HG02642 (cell line): Measurements from ENCODE around the gene GAGE12H.
"Not testable (repeated sequence)": the region's sequence is repeated elsewhere in the genome, so short reads cannot be mapped to it uniquely, and the experiment has no call there.

ENCODE experiments used
- ATAC-seq: cut with Tn5 transposase; IDR thresholded peaks from one replicate; pipeline ENCODE4 v1.9.1; 2021; ENCODE audit warnings: mild to moderate bottlenecking; ENCODE audit not compliant: unreplicated experiment, poor library complexity

GAGE12H gene

GRCh38 chrX:49579649-49580048 lies at the start of gene GAGE12H:
Gene GAGE12H, plus strand, starts transcription at chrX:49579949. Its CDS starts 1,155 bp downstream, at chrX:49581104.
- ATAC-seq, result not testable (repeated sequence)

- ATAC-seq, result not testable (repeated sequence)
Observed at GRCh38 chrX:49531877-49532276, 47.9 kb upstream of the GAGE12H start, which contains the start of gene GAGE12C. Gene GAGE12C, plus strand, starts transcription at chrX:49532177. Its CDS starts 1,155 bp downstream, at chrX:49533332.

GRCh38 chrX:49541433-49541832 lies 38.3 kb upstream of the GAGE12H start, which contains the start of gene GAGE12D:
Gene GAGE12D, plus strand, starts transcription at chrX:49541733. Its CDS starts 1,155 bp downstream, at chrX:49542888.
- not testable (repeated sequence) for ATAC-seq

GRCh38 chrX:49550989-49551388 lies 28.8 kb upstream of the GAGE12H start, which contains the start of gene GAGE12E:
Gene GAGE12E, plus strand, starts transcription at chrX:49551289. Its CDS starts 1,155 bp downstream, at chrX:49552444.
- not testable (repeated sequence) for ATAC-seq

- not testable (repeated sequence) for ATAC-seq
Observed at GRCh38 chrX:49560542-49560941, 19.2 kb upstream of the GAGE12H start, which contains the start of gene GAGE12F. Gene GAGE12F, plus strand, starts transcription at chrX:49560842. Its CDS starts 1,155 bp downstream, at chrX:49561997.

GRCh38 chrX:49568728-49569127 lies 11.0 kb upstream of the GAGE12H start:
- not testable (repeated sequence) for ATAC-seq

GRCh38 chrX:49569152-49569551 lies 10.6 kb upstream of the GAGE12H start:
- ATAC-seq, result not testable (repeated sequence)

- ATAC-seq, result not testable (repeated sequence)
Observed at GRCh38 chrX:49570100-49570499, 9.6 kb upstream of the GAGE12H start, which contains the start of gene GAGE12G. Gene GAGE12G, plus strand, starts transcription at chrX:49570400. Its CDS starts 1,155 bp downstream, at chrX:49571555.

GRCh38 chrX:49589196-49589595 lies 9.4 kb downstream of the GAGE12H start, which contains the start of gene GAGE2A:
Gene GAGE2A, plus strand, starts transcription at chrX:49589496. Its CDS starts 1,155 bp downstream, at chrX:49590651.
- not testable (repeated sequence) for ATAC-seq

GRCh38 chrX:49589769-49590478 lies 10.2 kb downstream of the GAGE12H start:
- ATAC-seq, result not testable (repeated sequence)

GRCh38 chrX:49590488-49590887 lies 10.7 kb downstream of the GAGE12H start:
- not testable (repeated sequence) for ATAC-seq

- not testable (repeated sequence) for ATAC-seq
Observed at GRCh38 chrX:49598720-49599119, 19.0 kb downstream of the GAGE12H start, which contains the start of gene GAGE1. Gene GAGE1, plus strand, starts transcription at chrX:49599020. Its CDS starts 1,155 bp downstream, at chrX:49600175.

- no peak for ATAC-seq
Observed at GRCh38 chrX:49610718-49611310, 31.1 kb downstream of the GAGE12H start.

GRCh38 chrX:49618574-49618973 lies 38.8 kb downstream of the GAGE12H start:
- ATAC-seq, result no peak

GRCh38 chrX:49627086-49627777 lies 47.5 kb downstream of the GAGE12H start:
- ATAC-seq, result no peak
